ENCODE measurements around the gene MAGI2.

The MAGI2 gene

DNA sequence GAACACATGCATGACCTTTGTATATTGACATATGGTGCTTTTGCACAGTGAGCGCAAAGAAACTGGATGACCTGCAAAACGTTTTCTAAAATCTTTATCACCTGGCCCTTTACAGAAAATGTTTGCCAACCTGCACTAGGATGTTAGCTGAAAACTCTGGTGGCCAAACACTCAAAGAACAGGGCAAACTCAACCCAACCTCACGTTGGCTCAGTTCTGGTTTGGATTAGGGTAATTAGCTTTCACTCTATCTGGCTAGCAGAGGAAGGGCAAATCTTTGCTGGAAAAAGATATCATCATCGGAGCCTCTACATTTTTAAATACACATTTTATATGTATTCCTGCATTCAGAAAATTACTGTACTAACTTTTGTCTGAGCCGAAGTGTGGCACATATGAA lies 966.0 kb downstream of the MAGI2 start:
- DNase-seq (ENCODE audit: low read depth), result no peak

GRCh38 chr7:78479348-78479747 lies 974.1 kb downstream of the MAGI2 start:
- DNase-seq (ENCODE audit: low read depth), result peak; percentile 55

DNA sequence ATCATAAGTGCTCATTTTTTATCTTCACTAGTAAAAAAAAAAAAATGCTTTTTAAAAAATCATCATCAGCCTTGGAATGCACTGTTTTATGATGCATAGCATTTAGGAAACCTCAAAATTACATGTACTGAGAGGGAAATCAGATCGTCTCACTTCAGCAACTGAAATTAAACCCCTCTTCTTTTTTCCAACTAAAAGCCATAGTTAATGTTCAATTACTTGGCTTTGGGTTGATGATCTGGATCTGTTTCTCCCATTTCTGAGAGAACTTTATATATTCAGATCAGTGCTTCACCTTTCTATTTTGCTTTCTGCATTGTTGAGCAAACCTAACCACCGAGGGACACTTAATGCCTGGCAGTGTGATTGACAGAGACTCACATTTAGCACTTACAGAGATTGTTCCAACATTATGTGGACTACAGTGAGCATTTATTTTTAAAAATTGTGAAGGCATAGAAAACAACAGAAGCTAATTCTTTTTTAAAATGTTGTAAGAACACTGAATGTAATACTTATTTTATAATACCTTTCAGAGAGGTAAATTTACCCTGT lies 976.5 kb downstream of the MAGI2 start:
- no peak for DNase-seq (ENCODE audit: low read depth)

- DNase-seq (ENCODE audit: low read depth), result no peak
Measured at GRCh38 chr7:78473571-78474301, 979.7 kb downstream of the MAGI2 start.

- DNase-seq (ENCODE audit: low read depth), result no peak
Measured at GRCh38 chr7:78473021-78473420, 980.4 kb downstream of the MAGI2 start.

DNA sequence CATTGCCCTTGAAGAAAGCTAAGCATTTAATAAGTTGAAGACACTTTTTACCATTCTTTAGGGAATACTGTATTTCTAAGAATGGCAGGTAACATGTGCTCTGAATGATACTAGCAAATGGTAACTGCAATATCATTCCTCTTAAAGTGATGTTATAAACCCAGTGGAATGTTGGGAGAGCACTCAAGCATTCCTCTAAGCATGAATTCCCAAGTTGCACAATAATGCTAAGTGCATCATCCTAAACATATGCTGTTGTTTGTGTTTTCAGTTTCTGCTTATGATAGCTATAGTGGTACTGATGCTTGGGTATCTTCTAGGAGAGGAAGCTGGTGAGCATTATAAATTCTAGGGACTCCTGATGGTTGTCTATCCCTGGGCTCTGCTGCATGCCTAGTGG lies 980.9 kb downstream of the MAGI2 start:
- peak; percentile 75 for DNase-seq (ENCODE audit: low read depth)

- DNase-seq (ENCODE audit: low read depth), result no peak
Measured at GRCh38 chr7:78465894-78466293, 987.6 kb downstream of the MAGI2 start.

DNA sequence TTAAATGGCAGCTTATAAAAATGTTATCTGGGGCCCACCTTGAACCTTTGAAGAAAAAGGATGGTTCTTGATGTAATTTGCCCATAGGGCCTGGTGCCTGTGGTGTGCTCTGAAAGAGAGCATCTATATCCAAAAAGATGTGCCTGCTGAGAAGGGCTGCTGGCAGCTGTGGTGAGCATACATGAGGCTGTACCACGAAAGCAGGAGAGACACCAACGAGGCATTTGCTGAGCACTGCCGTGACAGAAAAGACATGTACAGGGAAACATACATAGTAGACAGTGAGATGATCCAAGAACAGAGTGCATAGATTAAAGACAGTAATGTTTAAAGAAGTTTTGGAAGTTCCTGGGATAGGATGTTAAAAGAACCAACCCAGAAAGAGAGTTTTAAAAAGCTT lies 990.4 kb downstream of the MAGI2 start:
- DNase-seq (ENCODE audit: low read depth), result no peak

- no peak for DNase-seq (ENCODE audit: low read depth)
Measured at GRCh38 chr7:78450706-78451105, 1002.8 kb downstream of the MAGI2 start.

- no peak for DNase-seq (ENCODE audit: low read depth)
Measured at GRCh38 chr7:78448911-78449310, 1004.6 kb downstream of the MAGI2 start.

DNA sequence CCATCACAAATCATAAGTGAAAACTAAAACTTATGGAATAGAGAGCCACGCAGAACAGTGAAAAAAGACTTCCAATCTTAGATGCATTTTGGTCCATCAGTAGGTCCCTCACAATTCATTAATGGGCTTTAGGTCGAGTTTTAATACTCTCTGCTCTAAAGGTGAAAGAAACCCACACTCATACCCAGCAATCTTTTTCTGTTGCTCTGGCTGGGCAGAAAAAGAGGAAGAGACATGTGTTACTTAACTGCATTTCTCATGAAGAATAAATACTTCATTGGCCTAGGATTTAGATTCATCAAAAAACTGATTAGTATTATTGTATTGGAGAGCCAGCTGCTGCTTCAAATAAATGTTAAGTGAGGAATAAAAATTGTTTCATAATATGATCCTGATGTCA lies 1009.2 kb downstream of the MAGI2 start:
- no peak for DNase-seq (ENCODE audit: low read depth)

DNA sequence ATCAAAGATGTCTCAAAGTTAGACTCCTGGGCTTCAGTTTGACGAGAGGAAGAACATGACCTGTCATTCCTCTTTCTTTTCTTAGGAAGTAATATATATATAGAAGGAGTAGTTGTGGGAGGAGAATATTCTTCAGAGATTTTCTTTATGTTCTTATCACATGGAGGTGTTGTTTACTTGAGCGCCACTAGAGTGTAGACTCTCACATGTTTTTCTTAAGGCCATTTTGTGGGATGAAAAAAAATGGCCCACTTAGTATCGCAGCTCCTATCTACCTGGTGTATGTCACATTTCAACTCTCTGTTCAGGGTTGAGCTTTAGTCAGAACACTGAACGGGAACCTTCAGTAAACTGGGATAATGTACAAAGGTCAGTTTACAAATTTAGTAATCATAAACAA lies 1009.7 kb downstream of the MAGI2 start:
- no peak for DNase-seq (ENCODE audit: low read depth)

DNA sequence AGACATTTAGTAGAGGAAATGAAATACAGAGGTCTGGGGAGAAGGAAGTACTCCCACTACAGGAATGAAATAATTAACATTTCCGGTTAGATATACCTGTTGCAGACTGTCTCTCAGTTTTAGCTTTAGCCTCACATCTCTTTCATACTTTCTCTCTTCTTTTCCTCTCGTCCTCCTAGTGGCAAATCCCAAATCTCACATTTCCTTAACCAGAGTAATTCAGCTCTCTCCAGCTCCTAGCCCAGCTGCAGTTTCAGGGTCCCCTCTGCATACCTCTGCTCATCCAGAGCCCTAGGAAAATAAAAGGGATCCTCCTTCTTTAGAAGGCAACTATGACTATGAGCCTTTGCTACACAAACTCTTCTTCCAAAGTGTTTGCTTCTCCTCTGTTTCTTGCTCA lies 1011.7 kb downstream of the MAGI2 start:
- DNase-seq (ENCODE audit: low read depth), result no peak

- no peak for DNase-seq (ENCODE audit: low read depth)
Measured at GRCh38 chr7:78438433-78438832, 1015.0 kb downstream of the MAGI2 start.

- DNase-seq (ENCODE audit: low read depth), result peak; percentile 54
Measured at GRCh38 chr7:78437118-78437517, 1016.3 kb downstream of the MAGI2 start.

GRCh38 chr7:78435355-78435754 lies 1018.1 kb downstream of the MAGI2 start:
- DNase-seq (ENCODE audit: low read depth), result peak; percentile 19

DNA sequence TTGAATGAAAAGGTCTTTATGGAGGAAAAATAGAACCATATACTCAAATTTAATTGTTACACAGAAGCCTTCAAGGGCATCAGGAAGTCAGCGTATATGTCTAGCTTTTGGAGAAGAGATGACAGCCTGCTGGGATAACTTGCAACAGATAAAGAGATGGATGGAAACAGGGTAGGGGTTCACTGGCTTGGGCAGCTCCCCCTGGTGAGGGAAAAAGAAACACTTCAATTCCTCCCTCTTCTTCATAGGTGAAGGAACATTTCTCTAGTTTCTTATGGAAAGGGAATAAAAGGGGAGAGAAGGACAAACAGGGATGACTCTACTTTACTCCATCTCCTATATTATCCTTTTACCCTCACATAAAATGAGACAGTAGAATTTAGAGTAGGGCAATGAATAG lies 1019.2 kb downstream of the MAGI2 start:
- no peak for DNase-seq (ENCODE audit: low read depth)

- no peak for DNase-seq (ENCODE audit: low read depth)
Measured at GRCh38 chr7:78433421-78433820, 1020.0 kb downstream of the MAGI2 start.

GRCh38 chr7:78429878-78430277 lies 1023.6 kb downstream of the MAGI2 start:
- DNase-seq (ENCODE audit: low read depth), result no peak

DNA sequence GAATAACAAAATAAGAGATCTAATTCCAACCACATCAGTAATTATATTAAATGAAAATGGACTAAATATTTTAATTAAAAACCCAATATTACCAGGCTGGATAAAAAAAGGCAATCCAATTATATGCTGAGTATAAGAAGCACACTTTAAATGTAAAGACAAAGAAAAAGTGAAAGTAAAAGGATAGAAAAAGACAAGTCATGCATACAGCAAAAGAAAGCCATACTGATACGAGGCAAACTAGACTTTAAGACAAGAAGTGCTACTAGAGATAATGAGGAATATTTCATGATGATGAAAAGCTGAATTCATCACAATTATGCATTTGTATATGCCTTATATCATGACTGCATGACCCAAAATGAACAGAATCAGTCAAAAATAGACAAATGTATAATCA lies 1026.3 kb downstream of the MAGI2 start:
- no peak for DNase-seq (ENCODE audit: low read depth)

DNA sequence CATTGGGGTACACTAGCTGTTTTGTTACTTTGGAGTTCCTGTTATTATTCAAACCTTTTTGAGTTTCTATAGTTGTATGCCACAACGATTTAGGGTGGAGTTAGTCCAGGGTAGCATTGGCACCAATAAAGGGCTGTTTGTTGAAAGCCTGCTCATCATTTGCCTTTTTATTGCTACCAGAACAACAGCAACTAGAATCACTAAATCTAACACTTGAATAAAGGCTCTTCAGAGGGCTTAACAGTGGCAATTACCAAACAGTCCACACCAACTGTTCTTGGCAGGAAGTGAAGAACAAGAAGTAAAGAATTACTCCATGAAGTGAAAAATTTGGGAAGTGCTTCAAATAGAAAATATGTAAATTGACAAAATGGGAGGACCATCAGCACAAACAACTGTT lies 1033.5 kb downstream of the MAGI2 start:
- DNase-seq (ENCODE audit: low read depth), result no peak

GRCh38 chr7:78417180-78417853 lies 1036.2 kb downstream of the MAGI2 start:
- no peak for DNase-seq (ENCODE audit: low read depth)

DNA sequence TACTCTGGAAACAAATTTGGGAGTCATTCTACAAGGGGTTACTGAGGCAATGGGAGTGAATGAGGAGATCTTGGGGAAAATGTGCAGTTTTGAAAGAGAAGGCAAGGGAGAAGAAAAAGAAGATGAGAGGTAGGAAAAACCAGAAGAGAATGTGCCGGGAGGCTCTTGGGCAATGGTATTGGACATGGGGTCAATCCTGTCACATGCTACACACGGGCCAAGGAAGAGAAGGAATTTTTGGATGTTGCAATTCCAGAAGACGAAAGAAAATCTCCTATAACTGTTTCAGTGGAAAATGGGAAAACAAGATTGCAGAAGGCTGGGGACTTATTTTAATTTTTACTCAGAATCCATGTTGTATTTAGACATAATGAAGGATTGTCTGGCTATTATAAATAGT lies 1039.9 kb downstream of the MAGI2 start:
- peak; percentile 66 for DNase-seq (ENCODE audit: low read depth)
